ENCODE data around the gene LIPC.
A peak's percentile ranks its signal among the peaks of the same experiment; 100 is the strongest.

LIPC gene

DNA sequence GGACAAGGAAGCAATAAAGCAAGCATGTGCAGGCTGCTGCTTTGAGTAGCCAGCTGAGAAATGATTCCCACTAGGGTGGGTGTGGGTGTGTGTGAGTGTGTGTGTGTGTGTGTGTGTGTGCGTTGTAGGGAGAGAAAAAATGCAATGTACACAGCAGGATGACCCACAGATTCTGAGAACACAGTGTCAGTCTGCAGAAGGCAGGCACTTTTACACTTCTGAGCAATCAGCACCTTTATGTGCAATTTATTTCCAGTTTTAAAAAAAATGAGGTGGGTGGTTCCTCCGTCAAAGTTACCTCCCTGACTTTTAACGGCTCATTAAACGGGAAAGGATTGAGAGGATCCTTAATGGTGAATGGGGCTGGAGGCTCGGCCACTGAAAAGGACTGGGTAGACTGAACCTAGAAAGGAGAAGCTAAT is 38.5 kb upstream of the LIPC start:
- CTCF ChIA-PET, result interaction anchor here (1.0 kb wide), 1 partner anchor 43 kb away, joined by 3 read pairs; no protein-coding TSS in a partner anchor
- no peak for DNase-seq (ENCODE audit: low read depth, low spot score)
- H3K4me3 ChIP-seq (ENCODE audit: low read depth, low read length), result no peak overlapping the region
- no peak for TF ChIP-seq CTCF (IDR thresholded peaks at IDR 0.05; ENCODE audit: insufficient read depth, low read length, missing control alignments)
- POLR2A ChIA-PET, result no interaction called here

DNA sequence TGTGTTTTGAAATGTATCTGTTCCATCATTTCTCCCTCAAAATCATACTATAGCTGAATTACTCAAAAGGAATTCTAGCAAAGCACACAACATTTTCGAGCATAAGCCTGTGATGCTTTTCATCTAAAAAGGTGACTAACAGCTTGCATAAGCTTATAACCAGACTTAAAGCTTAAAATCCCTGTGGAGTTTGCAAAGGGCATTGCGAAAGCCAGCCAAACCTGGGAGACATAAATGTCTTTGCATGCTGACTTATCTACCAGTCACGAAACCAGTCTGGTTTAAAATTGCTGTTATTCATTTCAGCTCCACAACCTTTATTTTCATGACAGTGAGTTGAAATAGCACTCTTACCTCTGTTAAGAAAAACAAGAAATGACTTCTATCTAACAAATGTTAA is 35.6 kb upstream of the LIPC start:
- ChIA-PET POLR2A (interaction anchor here (0.5 to 1.1 kb wide), 4 partner anchors 10 to 105 kb away, joined by 3 to 4 read pairs (median 3); no protein-coding TSS in a partner anchor), CTCF (interaction anchor here (1.1 kb wide), 1 partner anchor 8 kb away, joined by 3 read pairs; no protein-coding TSS in a partner anchor)
- no peak overlapping the region for H3K4me3 ChIP-seq (ENCODE audit: low read depth, low read length)

GRCh38 chr15:58398071-58398470 is 33.7 kb upstream of the LIPC start:
- TF ChIP-seq CTCF (IDR thresholded peaks at IDR 0.05; ENCODE audit: insufficient read depth, low read length, missing control alignments), result no peak
- ChIA-PET CTCF (no interaction called here), POLR2A (no interaction called here)
- no peak overlapping the region for H3K4me3 ChIP-seq (ENCODE audit: low read depth, low read length)
- DNase-seq (ENCODE audit: low read depth, low spot score), result no peak

More for the DNA sequence above, 35.6 kb upstream of the LIPC start:
- TF ChIP-seq CTCF (IDR thresholded peaks at IDR 0.05; ENCODE audit: insufficient read depth, low read length, missing control alignments), result no peak
- peak; percentile 93 for DNase-seq (ENCODE audit: low read depth, low spot score)

GRCh38 chr15:58398643-58399042 is 33.1 kb upstream of the LIPC start:
- ChIA-PET CTCF (no interaction called here), POLR2A (no interaction called here)
- DNase-seq (ENCODE audit: low read depth, low spot score), result no peak
- TF ChIP-seq CTCF (IDR thresholded peaks at IDR 0.05; ENCODE audit: insufficient read depth, low read length, missing control alignments), result no peak
- no peak overlapping the region for H3K4me3 ChIP-seq (ENCODE audit: low read depth, low read length)

GRCh38 chr15:58399739-58400138 is 32.1 kb upstream of the LIPC start:
- no peak for DNase-seq (ENCODE audit: low read depth, low spot score)
- ChIA-PET POLR2A (no interaction called here), CTCF (no interaction called here)
- H3K4me3 ChIP-seq (ENCODE audit: low read depth, low read length), result no peak overlapping the region
- no peak for TF ChIP-seq CTCF (IDR thresholded peaks at IDR 0.05; ENCODE audit: insufficient read depth, low read length, missing control alignments)

- no peak overlapping the region for H3K4me3 ChIP-seq (ENCODE audit: low read depth, low read length)
- CTCF ChIA-PET, result no interaction called here
- POLR2A ChIA-PET, result no interaction called here
- DNase-seq (ENCODE audit: low read depth, low spot score), result no peak
- TF ChIP-seq CTCF (IDR thresholded peaks at IDR 0.05; ENCODE audit: insufficient read depth, low read length, missing control alignments), result no peak
Measured at GRCh38 chr15:58401276-58401675, 30.5 kb upstream of the LIPC start.

Data from AG04449 (cell line).